Endothelial cell of umbilical vein (primary cell): ENCODE measurements around the gene SNHG17. TPM values are rescaled to one million over a fixed set of nuclear protein-coding genes. Genes with fewer than 3 reads are reported as not detected.

Experiments used
- BruUV-seq: library from RNA; stranded (reverse); fragments of 400-500 nt; replicated peaks from 2 replicates; lab custom pipeline; 2021; lab: Mats Ljungman, UMichigan
- CTCF ChIA-PET: fragments of 300-600, 350-600 bp; sonication (Branson Sonifier 250); formaldehyde crosslinking; loops from one replicate; lab custom pipeline; 2021; ENCODE audit warnings: antibody characterized with exemption, inconsistent platforms; lab: Charles Lee
- POLR2A ChIA-PET: fragments of 300-600, 350-600 bp; sonication (Branson Sonifier 250); formaldehyde crosslinking; loops from one replicate; lab custom pipeline; 2021; ENCODE audit warnings: antibody characterized with exemption, inconsistent platforms; lab: Charles Lee
- DNase-seq: peaks from one replicate; pipeline ENCODE4 v3.0.0-alpha.2; 2011; ENCODE audit warnings: low read depth, low spot score
- FAIRE-seq: peaks from 2 replicates; lab custom pipeline; 2011; peaks lifted over from hg19 to GRCh38; lab: Jason Lieb, UNC
- H2AFZ ChIP-seq: 2 replicates; pipeline ENCODE4 v1.6.0; 2012; ENCODE audit warnings: low read depth, low read length, control low read depth, inconsistent platforms
- H3K27ac ChIP-seq: 2 replicates; pipeline ENCODE4 v1.5.1; 2011; ENCODE audit warnings: low read depth, mild to moderate bottlenecking, control low read depth, low read length, moderate library complexity; ENCODE audit not compliant: insufficient read depth
- H3K27me3 ChIP-seq, 2 experiments: 2 replicates each; pipeline versions ENCODE4 v1.6.0 to v1.6.1; 2011; ENCODE audit warnings: low read length in 2 of 2, mixed read lengths in 1 of 2; ENCODE audit not compliant: control insufficient read depth in 2 of 2, insufficient read depth in 2 of 2
- H3K36me3 ChIP-seq, 2 experiments: 2 replicates in 1 of 2; 3 replicates in 1 of 2; pipeline ENCODE4 v1.5.1; 2011; ENCODE audit warnings: low read length in 2 of 2, mild to moderate bottlenecking in 1 of 2, moderate library complexity in 1 of 2; ENCODE audit not compliant: control insufficient read depth in 2 of 2, insufficient read depth in 2 of 2; ENCODE audit errors: extremely low read depth in 1 of 2
- H3K4me1 ChIP-seq: 3 replicates; pipeline ENCODE4 v1.5.1; 2011; ENCODE audit warnings: mild to moderate bottlenecking, low read length; ENCODE audit not compliant: control insufficient read depth, insufficient read depth; ENCODE audit errors: extremely low read depth
- H3K4me2 ChIP-seq: 2 replicates; pipeline ENCODE4 v1.6.1; 2011; ENCODE audit warnings: low read length, control low read depth, mixed read lengths; ENCODE audit not compliant: insufficient read depth
- H3K4me3 ChIP-seq, 3 experiments: fragments of 200-600 bp in 1 of 3; sonication (generic), shearing (Covaris generic) in 1 of 3; replicated peaks in 1 of 3; 2 replicates each; pipeline ENCODE4 v1.5.1; 2011 to 2016; ENCODE audit warnings: control low read depth in 3 of 3, low read length in 3 of 3, mild to moderate bottlenecking in 2 of 3, inconsistent platforms in 1 of 3, low read depth in 1 of 3, moderate library complexity in 1 of 3; ENCODE audit not compliant: insufficient read depth in 1 of 3
- H3K79me2 ChIP-seq: 2 replicates; pipeline ENCODE4 v1.6.0; 2012; ENCODE audit warnings: low read length, inconsistent platforms; ENCODE audit not compliant: control insufficient read depth, insufficient read depth
- H3K9ac ChIP-seq: replicated peaks from 2 replicates; pipeline ENCODE3; 2011; ENCODE audit warnings: low read length, control low read depth; ENCODE audit not compliant: insufficient read depth; ENCODE audit errors: extremely low read depth
- H3K9me1 ChIP-seq: replicated peaks from 3 replicates; pipeline ENCODE4 v1.6.0; 2011; ENCODE audit warnings: mild to moderate bottlenecking, low read length; ENCODE audit not compliant: control insufficient read depth, insufficient read depth; ENCODE audit errors: extremely low read depth
- H3K9me3 ChIP-seq: replicated peaks from 2 replicates; pipeline ENCODE4 v1.5.1; 2012; ENCODE audit warnings: low read length, inconsistent platforms; ENCODE audit not compliant: control insufficient read depth, insufficient read depth
- H4K20me1 ChIP-seq: replicated peaks from 2 replicates; pipeline ENCODE3; 2011; ENCODE audit warnings: mild to moderate bottlenecking, low read length; ENCODE audit not compliant: control insufficient read depth, insufficient read depth; ENCODE audit errors: extremely low read depth
- EZH2 ChIP-seq: IDR thresholded peaks from 2 replicates; pipeline ENCODE4 v1.6.1; 2012; ENCODE audit warnings: borderline replicate concordance, low read depth, mild to moderate bottlenecking, moderate library complexity, low read length, inconsistent platforms; ENCODE audit not compliant: severe bottlenecking
- FOS ChIP-seq: IDR thresholded peaks from 2 replicates; pipeline ENCODE4 v1.6.1; 2011; ENCODE audit warnings: mild to moderate bottlenecking, low read length, moderate library complexity, borderline replicate concordance; ENCODE audit not compliant: insufficient read depth
- GATA2 ChIP-seq: IDR thresholded peaks from 2 replicates; pipeline ENCODE4 v1.7.0; 2011; ENCODE audit warnings: low read depth, mild to moderate bottlenecking, moderate library complexity, mixed read lengths, low read length; ENCODE audit not compliant: insufficient read length, insufficient read depth
- JUN ChIP-seq: IDR thresholded peaks from 2 replicates; pipeline ENCODE4 v1.6.1; 2011; ENCODE audit warnings: borderline replicate concordance, low read depth; ENCODE audit not compliant: insufficient read length, insufficient read depth
- MAX ChIP-seq: IDR thresholded peaks from 2 replicates; pipeline ENCODE4 v1.6.1; 2011; ENCODE audit not compliant: insufficient read depth, insufficient read length
- MYC ChIP-seq: IDR thresholded peaks from one replicate; pipeline ENCODE4 v1.6.1; 2011; ENCODE audit warnings: mild to moderate bottlenecking, low read depth, low read length
- POLR2A ChIP-seq: IDR thresholded peaks from 2 replicates; pipeline ENCODE4 v1.6.1; 2012; ENCODE audit warnings: low read depth, mild to moderate bottlenecking, control low read depth, low read length
- POLR2AphosphoS5 ChIP-seq: IDR thresholded peaks from 2 replicates; pipeline ENCODE4 v1.6.1; 2012; ENCODE audit warnings: low read depth, mild to moderate bottlenecking, control low read depth, low read length, moderate library complexity; ENCODE audit not compliant: insufficient read depth
- dilution Hi-C: fragments of 300-500 bp; cut with MboI; formaldehyde crosslinking; loops from one replicate; pipeline ENCODE4 v1.15.0; 2019; ENCODE audit warnings: low sequenced_read_pairs; ENCODE audit not compliant: extremely low pct_ligation_motif_present
- intact Hi-C: fragments of 100-400 bp; cut with micrococcal nuclease; formaldehyde crosslinking; loops from one replicate; pipeline ENCODE4 v1.10.0; 2022
- polyA plus RNA-seq, 4 experiments: library from polyadenylated mRNA; depleted of rRNA in 3 of 4; stranded (reverse) in 3 of 4; unstranded in 1 of 4; fragments of >200 nt; gene quantifications; 2 replicates each; pipeline versions ENCODE4 v1.2.1 to v1.2.3, GENCODE V29; 2011 to 2012; ENCODE audit warnings: missing spikeins in 1 of 4
- total RNA-seq: library from RNA; stranded (reverse); gene quantifications from 2 replicates; pipeline ENCODE4 v1.2.3, GENCODE V29; 2021

The SNHG17 gene
- total and polyA plus RNA-seq, 2 donors (not counting 3 experiments of a cell fraction or from before 2014, with no cell fraction given): 39.4 to 94.0 TPM

GRCh38 chr20:38458314-38458713 is 23.2 kb upstream of the SNHG17 start:
- dilution Hi-C loops: no loop called here

GRCh38 chr20:38454556-38455473 is 19.7 kb upstream of the SNHG17 start:
- intact Hi-C loops: no loop called here
- no peak overlapping the region for H3K27ac ChIP-seq
- POLR2A ChIA-PET: no interaction called here
- peaks cover 43% of the 10 kb centered on the region for H3K4me1 ChIP-seq
- no peak overlapping the region for H2AFZ ChIP-seq
- no peak overlapping the region for H3K4me3 ChIP-seq
- H3K9ac ChIP-seq: no peak overlapping the region
- dilution Hi-C loops: no loop called here
- CTCF ChIA-PET: interaction anchor here (1.0 to 3.0 kb wide), 2 partner anchors 9 to 17 kb away, joined by 4 to 35 read pairs; partner anchors contain the start of gene RALGAPB
- no TSS peak for BruUV-seq
- FAIRE-seq: no peak
- H3K27me3 ChIP-seq: no peaks in the 10 kb centered on the region
- no peaks in the 10 kb centered on the region for H3K9me1 ChIP-seq
- H3K79me2 ChIP-seq: no peaks in the 10 kb centered on the region
- no peaks in the 10 kb centered on the region for H3K9me3 ChIP-seq
- H4K20me1 ChIP-seq: no peaks in the 10 kb centered on the region
- TF ChIP-seq POLR2A (no peak), FOS (no peak), JUN (no peak)
- DNase-seq: no peak
- H3K36me3 ChIP-seq: no peaks in the 10 kb centered on the region
- H3K4me2 ChIP-seq: no peak overlapping the region

More at GRCh38 chr20:38458314-38458713, 23.2 kb upstream of the SNHG17 start:
- H3K79me2 ChIP-seq: no peaks in the 10 kb centered on the region
- H2AFZ ChIP-seq: no peak overlapping the region
- H4K20me1 ChIP-seq: no peaks in the 10 kb centered on the region
- H3K9ac ChIP-seq: no peak overlapping the region
- intact Hi-C loops: no loop called here
- H3K27me3 ChIP-seq: no peaks in the 10 kb centered on the region
- DNase-seq: no peak
- FAIRE-seq: no peak
- H3K4me1 ChIP-seq: peaks cover 17% of the 10 kb centered on the region
- H3K4me3 ChIP-seq: no peak overlapping the region
- H3K4me2 ChIP-seq: no peak overlapping the region
- ChIA-PET CTCF (interaction anchor here (1.0 to 2.3 kb wide), 3 partner anchors 12 to 23 kb away, joined by 3 to 10 read pairs (median 5); partner anchors contain the start of genes RALGAPB and SNHG17), POLR2A (no interaction called here)
- H3K9me3 ChIP-seq: no peaks in the 10 kb centered on the region
- TF ChIP-seq MAX: no peak
- TF ChIP-seq FOS: no peak
- TF ChIP-seq POLR2A: no peak
- TF ChIP-seq MYC: no peak
- TF ChIP-seq GATA2: no peak
- no peak for TF ChIP-seq POLR2AphosphoS5
- no peak for TF ChIP-seq EZH2
- TF ChIP-seq JUN: no peak
- no peaks in the 10 kb centered on the region for H3K9me1 ChIP-seq
- no TSS peak for BruUV-seq
- no peaks in the 10 kb centered on the region for H3K36me3 ChIP-seq
- no peak overlapping the region for H3K27ac ChIP-seq
